Sigmoid colon (tissue), 7 donors: ENCODE data around the gene TNC. TPM values are rescaled to one million over a fixed set of nuclear protein-coding genes. Genes with fewer than 3 reads are reported as not detected.

Source experiments
- DNase-seq: peaks from one replicate; pipeline ENCODE4 v3.0.0-alpha.2; 2019
- H3K27ac ChIP-seq, 4 donors: fragments of 200-600 bp; sonication (generic); one replicate each; pipeline ENCODE4 v1.5.1; 2016 to 2019; ENCODE audit warnings: mild to moderate bottlenecking in 1 of 4
- H3K27me3 ChIP-seq, 3 donors: fragments of 200-600 bp; sonication (generic); one replicate each; pipeline ENCODE4 v1.5.1; 2019; ENCODE audit warnings: mild to moderate bottlenecking in 1 of 3
- H3K36me3 ChIP-seq, 4 donors: fragments of 200-600 bp; sonication (generic); one replicate each; pipeline ENCODE4 v1.5.1; 2016 to 2019
- H3K4me1 ChIP-seq, 4 donors: fragments of 200-600 bp; sonication (generic); one replicate each; pipeline ENCODE4 v1.5.1; 2017 to 2019
- H3K4me3 ChIP-seq, 4 donors: fragments of 200-600 bp; sonication (generic); one replicate each; pipeline ENCODE4 v1.5.1; 2017 to 2019; ENCODE audit warnings: mild to moderate bottlenecking in 2 of 4, moderate library complexity in 1 of 4
- H3K9me3 ChIP-seq, 4 donors: fragments of 200-600 bp in 3 of 4; sonication (generic) in 3 of 4; one replicate each; pipeline versions ENCODE4 v1.5.1 to v1.6.1; 2013 to 2019
- CTCF ChIP-seq, 4 experiments: fragments of 450-650 bp in 3 of 4; fragments of 200-600 bp in 1 of 4; IDR thresholded peaks; one replicate each; pipeline ENCODE4 v1.5.1; 2016 to 2019; ENCODE audit warnings: antibody characterized with exemption in 4 of 4, mild to moderate bottlenecking in 3 of 4, moderate library complexity in 2 of 4
- EP300 ChIP-seq, 4 donors: sonication (generic); formaldehyde crosslinking; IDR thresholded peaks; one replicate each; pipeline ENCODE4 v1.6.1; 2017; ENCODE audit warnings: antibody characterized with exemption in 4 of 4
- POLR2A ChIP-seq, 2 donors: fragments of 450-650 bp; IDR thresholded peaks; one replicate each; pipeline ENCODE4 v1.6.1; 2016; ENCODE audit warnings: antibody characterized with exemption in 2 of 2, mild to moderate bottlenecking in 2 of 2, moderate library complexity in 2 of 2
- POLR2AphosphoS5 ChIP-seq, 4 donors: sonication (generic); formaldehyde crosslinking; IDR thresholded peaks; one replicate each; pipeline ENCODE4 v1.6.1; 2017; ENCODE audit warnings: antibody characterized with exemption in 4 of 4
- WGBS, 2 donors: extraction: QIAGEN DNeasy Blood & Tissue Kit; methylation state at CpG; one replicate each; pipeline ENCODE4 v1.1.7; 2013; 5-methylcytosine and 5-hydroxymethylcytosine counted together
- intact Hi-C: fragments of 100-400 bp; cut with DNase I; formaldehyde crosslinking; loops from one replicate; pipeline ENCODE4 v1.15.1; 2023
- polyA plus RNA-seq, 3 donors: library from polyadenylated mRNA; stranded (reverse); fragments of 200-250 nt; gene quantifications; one replicate each; pipeline ENCODE4 v1.2.3, GENCODE V29; 2013
- total RNA-seq, 4 donors: library from RNA; depleted of rRNA; stranded (reverse); fragments of >200 nt; gene quantifications; one replicate each; pipeline ENCODE4 v1.1.0, GENCODE V29; 2016
- donor health status: healthy with polysubstance abuse.
- donor health status: Bipolar disorder and iron deficiency.
- donor health status: healthy.

The TNC gene
- total and polyA plus RNA-seq, 7 donors, result 0.69 to 742 (median 127) TPM

GRCh38 chr9:114988962-114989599, 128.9 kb downstream of the TNC start:
- H3K9me3 ChIP-seq, result no peaks in the 10 kb centered on the region
- no peaks in the 10 kb centered on the region for H3K4me1 ChIP-seq
- H3K27ac ChIP-seq, result no peak overlapping the region
- 76 to 88% methylated on average over 8 of the region's 8 CpGs for WGBS, 2 donors
- H3K36me3 ChIP-seq, result no peaks in the 10 kb centered on the region
- intact Hi-C loops, result no loop called here
- H3K27me3 ChIP-seq, result no peaks in the 10 kb centered on the region
- DNase-seq, result no peak
- H3K4me3 ChIP-seq, result no peak overlapping the region
- TF ChIP-seq POLR2AphosphoS5 (IDR thresholded peaks at IDR 0.05), result no peak
- no peak for TF ChIP-seq EP300 (IDR thresholded peaks at IDR 0.05)
- no peak for TF ChIP-seq CTCF (IDR thresholded peaks at IDR 0.05)
- TF ChIP-seq POLR2A (IDR thresholded peaks at IDR 0.05), result no peak

GRCh38 chr9:114987116-114987515, 130.8 kb downstream of the TNC start:
- Histone ChIP-seq H3K9me3 (no peaks in the 10 kb centered on the region), H3K36me3 (no peaks in the 10 kb centered on the region), H3K27me3 (no peaks in the 10 kb centered on the region), H3K4me3 (no peak overlapping the region), H3K27ac (no peak overlapping the region), H3K4me1 (no peaks in the 10 kb centered on the region)
- WGBS, 2 donors, result 91 to 96% methylated on average over 1 of the region's 1 CpG
- TF ChIP-seq CTCF (IDR thresholded peaks at IDR 0.05) (no peak), POLR2A (IDR thresholded peaks at IDR 0.05) (no peak), POLR2AphosphoS5 (IDR thresholded peaks at IDR 0.05) (no peak), EP300 (IDR thresholded peaks at IDR 0.05) (no peak)
- no peak for DNase-seq
- intact Hi-C loops, result no loop called here

- TF ChIP-seq POLR2AphosphoS5 (IDR thresholded peaks at IDR 0.05) (no peak), EP300 (IDR thresholded peaks at IDR 0.05) (no peak), POLR2A (IDR thresholded peaks at IDR 0.05) (no peak), CTCF (IDR thresholded peaks at IDR 0.05) (no peak)
- Histone ChIP-seq H3K4me3 (no peak overlapping the region), H3K27me3 (no peaks in the 10 kb centered on the region), H3K4me1 (no peaks in the 10 kb centered on the region), H3K9me3 (no peaks in the 10 kb centered on the region), H3K27ac (no peak overlapping the region), H3K36me3 (no peaks in the 10 kb centered on the region)
- intact Hi-C loops, result no loop called here
- DNase-seq, result no peak
- 66 to 69% methylated on average over 2 of the region's 2 CpGs for WGBS, 2 donors
Observed at GRCh38 chr9:114985959-114986501, 131.9 kb downstream of the TNC start.

GRCh38 chr9:114981063-114981462, 136.9 kb downstream of the TNC start:
- WGBS, 2 donors, result 14 to 53% methylated on average over 4 of the region's 4 CpGs
- Histone ChIP-seq H3K27me3 (no peaks in the 10 kb centered on the region), H3K27ac (no peak overlapping the region), H3K9me3 (peaks cover 0 to 3% (median 0%) of the 10 kb centered on the region in 4 donors), H3K36me3 (no peaks in the 10 kb centered on the region), H3K4me1 (no peaks in the 10 kb centered on the region), H3K4me3 (no peak overlapping the region)
- DNase-seq, result no peak
- intact Hi-C loops, result no loop called here
- no peak for TF ChIP-seq POLR2A (IDR thresholded peaks at IDR 0.05)
- no peak for TF ChIP-seq POLR2AphosphoS5 (IDR thresholded peaks at IDR 0.05)
- no peak for TF ChIP-seq CTCF (IDR thresholded peaks at IDR 0.05)
- no peak for TF ChIP-seq EP300 (IDR thresholded peaks at IDR 0.05)

GRCh38 chr9:114973216-114973615, 144.7 kb downstream of the TNC start:
- DNase-seq, result no peak
- H3K36me3 ChIP-seq, result no peaks in the 10 kb centered on the region
- no peaks in the 10 kb centered on the region for H3K27me3 ChIP-seq
- 78 to 80% methylated on average over 2 of the region's 2 CpGs for WGBS, 2 donors
- no peaks in the 10 kb centered on the region for H3K4me1 ChIP-seq
- intact Hi-C loops, result no loop called here
- no peaks in the 10 kb centered on the region for H3K9me3 ChIP-seq
- H3K4me3 ChIP-seq, result no peak overlapping the region
- H3K27ac ChIP-seq, result no peak overlapping the region
- TF ChIP-seq EP300 (IDR thresholded peaks at IDR 0.05) (no peak), POLR2A (IDR thresholded peaks at IDR 0.05) (no peak), CTCF (IDR thresholded peaks at IDR 0.05) (no peak), POLR2AphosphoS5 (IDR thresholded peaks at IDR 0.05) (no peak)
